ENCODE data around the gene SRRM3.

DNA sequence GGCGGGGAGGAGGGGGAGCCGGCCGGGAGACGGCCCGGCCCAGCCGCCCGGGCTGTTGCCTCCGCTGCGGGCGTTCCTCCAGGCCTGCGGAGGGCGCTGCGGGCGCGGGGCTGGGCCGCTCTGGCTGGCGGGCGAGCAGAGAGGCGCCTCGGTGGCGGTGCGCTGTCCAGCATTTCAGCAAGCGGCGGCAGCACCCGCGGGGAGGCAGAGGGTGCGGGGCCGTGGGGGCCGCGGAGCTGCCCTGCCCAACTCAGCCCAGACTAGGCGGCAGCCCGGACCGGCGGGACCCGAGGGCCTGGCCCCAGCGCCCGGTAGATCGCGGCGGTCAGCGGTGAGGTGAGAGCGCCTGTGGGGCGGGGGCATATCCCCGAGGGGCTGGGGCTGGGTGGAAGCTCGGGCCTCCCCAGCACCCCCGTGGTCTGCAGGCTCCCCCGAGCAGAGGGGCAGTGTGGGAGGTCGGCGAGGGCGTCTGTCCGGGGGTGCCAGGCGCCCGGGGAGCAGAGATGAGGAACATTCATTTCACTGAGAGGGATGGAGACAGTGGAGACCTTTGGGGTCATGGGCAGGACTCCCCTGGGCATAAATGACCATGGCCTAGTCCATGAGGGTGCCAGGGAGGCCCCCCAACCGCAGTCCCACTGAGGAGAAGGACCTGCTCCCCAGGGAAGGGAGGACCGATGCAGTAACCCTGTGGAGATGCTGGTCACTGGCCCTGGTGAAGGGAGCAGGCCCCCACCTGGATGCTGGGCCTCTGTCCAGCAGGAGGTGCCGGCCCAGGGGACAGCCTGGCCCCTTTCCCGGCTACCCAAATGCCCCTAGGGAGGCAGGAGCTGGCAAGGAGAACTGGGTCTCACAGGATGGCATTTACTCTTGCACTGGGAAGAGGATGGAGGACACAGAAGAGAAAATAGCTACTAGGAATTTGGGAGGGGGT lies at the start of gene SRRM3:
- TF ChIP-seq CREB1 (CRISPR knock-in tag; IDR thresholded peaks at IDR 0.05; ENCODE audit: low read depth) (peak; percentile 62), EZH2 (IDR thresholded peaks at IDR 0.05; ENCODE audit: low read depth, unreplicated experiment) (no peak)
- TF ChIP-seq, protein P1, sequence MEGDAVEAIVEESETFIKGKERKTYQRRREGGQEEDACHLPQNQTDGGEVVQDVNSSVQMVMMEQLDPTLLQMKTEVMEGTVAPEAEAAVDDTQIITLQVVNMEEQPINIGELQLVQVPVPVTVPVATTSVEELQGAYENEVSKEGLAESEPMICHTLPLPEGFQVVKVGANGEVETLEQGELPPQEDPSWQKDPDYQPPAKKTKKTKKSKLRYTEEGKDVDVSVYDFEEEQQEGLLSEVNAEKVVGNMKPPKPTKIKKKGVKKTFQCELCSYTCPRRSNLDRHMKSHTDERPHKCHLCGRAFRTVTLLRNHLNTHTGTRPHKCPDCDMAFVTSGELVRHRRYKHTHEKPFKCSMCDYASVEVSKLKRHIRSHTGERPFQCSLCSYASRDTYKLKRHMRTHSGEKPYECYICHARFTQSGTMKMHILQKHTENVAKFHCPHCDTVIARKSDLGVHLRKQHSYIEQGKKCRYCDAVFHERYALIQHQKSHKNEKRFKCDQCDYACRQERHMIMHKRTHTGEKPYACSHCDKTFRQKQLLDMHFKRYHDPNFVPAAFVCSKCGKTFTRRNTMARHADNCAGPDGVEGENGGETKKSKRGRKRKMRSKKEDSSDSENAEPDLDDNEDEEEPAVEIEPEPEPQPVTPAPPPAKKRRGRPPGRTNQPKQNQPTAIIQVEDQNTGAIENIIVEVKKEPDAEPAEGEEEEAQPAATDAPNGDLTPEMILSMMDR (conservative IDR thresholded peaks at IDR 0.05; ENCODE audit: low read depth in 2 of 2) = peak; percentile 10 to 87; a peak in 3 of 4 replicates

All from GM23338 (cell line).